Mesendoderm (in vitro differentiated cells): ENCODE measurements around the gene UACA.

Source experiments
- DNase-seq: peaks from one replicate; pipeline ENCODE4 v3.0.0; 2013
- H2AK5ac ChIP-seq: 2 replicates; pipeline ENCODE4 v1.6.1; 2013; ENCODE audit warnings: low read length, inconsistent platforms
- H2BK120ac ChIP-seq: 2 replicates; pipeline ENCODE4 v1.6.1; 2013; ENCODE audit warnings: low read depth, mild to moderate bottlenecking, low read length, moderate library complexity, mixed read lengths
- H2BK15ac ChIP-seq: replicated peaks from 2 replicates; pipeline ENCODE4 v1.6.1; 2013; ENCODE audit warnings: low read depth, mild to moderate bottlenecking, moderate library complexity
- H2BK5ac ChIP-seq: 2 replicates; pipeline ENCODE4 v1.6.1; 2013; ENCODE audit warnings: low read length, inconsistent platforms
- H3K18ac ChIP-seq: 2 replicates; pipeline ENCODE4 v1.6.1; 2013; ENCODE audit warnings: mild to moderate bottlenecking, low read length, mixed read lengths
- H3K23ac ChIP-seq: one replicate; pipeline ENCODE4 v1.6.1; 2013; ENCODE audit warnings: low read length
- H3K27ac ChIP-seq: 2 replicates; pipeline ENCODE4 v1.5.1; 2013; ENCODE audit warnings: low read depth, mild to moderate bottlenecking, inconsistent platforms, low read length, moderate library complexity
- H3K27me3 ChIP-seq: 2 replicates; pipeline ENCODE4 v1.6.1; 2013; ENCODE audit warnings: low read length, control low read depth, mild to moderate bottlenecking, inconsistent platforms; ENCODE audit not compliant: insufficient read depth, poor library complexity
- H3K36me3 ChIP-seq: 2 replicates; pipeline ENCODE4 v1.6.1; 2013; ENCODE audit warnings: low read length, inconsistent platforms; ENCODE audit not compliant: control insufficient read depth, insufficient read depth
- H3K4ac ChIP-seq: one replicate; pipeline ENCODE4 v1.6.1; 2013; ENCODE audit warnings: low read depth, mild to moderate bottlenecking, low read length, moderate library complexity
- H3K4me1 ChIP-seq: 2 replicates; pipeline ENCODE4 v1.6.1; 2013; ENCODE audit warnings: low read depth, low read length, inconsistent platforms; ENCODE audit not compliant: control insufficient read depth
- H3K4me2 ChIP-seq: 2 replicates; pipeline ENCODE4 v1.6.1; 2013; ENCODE audit warnings: low read length
- H3K4me3 ChIP-seq: 2 replicates; pipeline ENCODE4 v1.5.1; 2013; ENCODE audit warnings: mild to moderate bottlenecking, low read length
- H3K56ac ChIP-seq: one replicate; pipeline ENCODE4 v1.6.1; 2013; ENCODE audit warnings: low read length
- H3K79me1 ChIP-seq: 2 replicates; pipeline ENCODE4 v1.6.1; 2013; ENCODE audit warnings: low read length, inconsistent platforms
- H3K79me2 ChIP-seq: 2 replicates; pipeline ENCODE4 v1.6.1; 2013; ENCODE audit warnings: mild to moderate bottlenecking, low read length; ENCODE audit not compliant: control insufficient read depth, insufficient read depth
- H3K9ac ChIP-seq: 2 replicates; pipeline ENCODE4 v1.6.1; 2013; ENCODE audit warnings: low read length, inconsistent platforms
- H4K5ac ChIP-seq: one replicate; pipeline ENCODE4 v1.6.1; 2013; ENCODE audit warnings: low read length
- H4K8ac ChIP-seq: one replicate; pipeline ENCODE4 v1.6.1; 2013; ENCODE audit warnings: low read depth, mild to moderate bottlenecking, control low read depth, low read length, moderate library complexity
- WGBS: extraction: QIAGEN DNeasy Blood & Tissue Kit; methylation state at CpG from one replicate; pipeline ENCODE4 v1.1.7; 2013; ENCODE audit warnings: low lambda C conversion rate, missing lambda C conversion rate; ENCODE audit not compliant: insufficient coverage; ENCODE audit errors: extremely low coverage; 5-methylcytosine and 5-hydroxymethylcytosine counted together

UACA gene

GRCh38 chr15:70720228-70721016 lies 42.9 kb downstream of the UACA start:
- no peak overlapping the region for H4K5ac ChIP-seq
- H3K79me1 ChIP-seq, result peaks cover 1% of the 10 kb centered on the region
- H4K8ac ChIP-seq, result no peak overlapping the region
- DNase-seq, result peak; percentile 32
- no peak overlapping the region for H3K4ac ChIP-seq
- no peak overlapping the region for H3K23ac ChIP-seq
- no peak overlapping the region for H3K27ac ChIP-seq
- no peaks in the 10 kb centered on the region for H3K79me2 ChIP-seq
- no peak overlapping the region for H3K18ac ChIP-seq
- H3K56ac ChIP-seq, result peak overlapping the region; percentile 15
- peak overlapping the region; percentile 37 for H2AK5ac ChIP-seq
- H2BK15ac ChIP-seq, result no peak overlapping the region
- no peaks in the 10 kb centered on the region for H3K36me3 ChIP-seq
- H3K27me3 ChIP-seq, result no peaks in the 10 kb centered on the region
- H3K4me3 ChIP-seq, result no peak overlapping the region
- H3K4me1 ChIP-seq, result peaks cover 5% of the 10 kb centered on the region
- H3K4me2 ChIP-seq, result no peak overlapping the region
- H3K9ac ChIP-seq, result no peak overlapping the region
- H2BK120ac ChIP-seq, result no peak overlapping the region
- no CpG with 5 or more reads among the region's 3 CpGs for WGBS
- no peak overlapping the region for H2BK5ac ChIP-seq

- DNase-seq, result no peak
- no peak overlapping the region for H3K4ac ChIP-seq
- no peak overlapping the region for H2BK120ac ChIP-seq
- no peak overlapping the region for H4K5ac ChIP-seq
- no peak overlapping the region for H2AK5ac ChIP-seq
- no peak overlapping the region for H4K8ac ChIP-seq
- peaks cover 2% of the 10 kb centered on the region for H3K79me1 ChIP-seq
- H3K9ac ChIP-seq, result no peak overlapping the region
- peaks cover 7% of the 10 kb centered on the region for H3K4me1 ChIP-seq
- H3K27ac ChIP-seq, result no peak overlapping the region
- H3K36me3 ChIP-seq, result no peaks in the 10 kb centered on the region
- no peak overlapping the region for H3K4me2 ChIP-seq
- H3K79me2 ChIP-seq, result no peaks in the 10 kb centered on the region
- no peak overlapping the region for H3K4me3 ChIP-seq
- no peak overlapping the region for H3K56ac ChIP-seq
- no peak overlapping the region for H3K18ac ChIP-seq
- no peak overlapping the region for H2BK5ac ChIP-seq
- H2BK15ac ChIP-seq, result no peak overlapping the region
- H3K27me3 ChIP-seq, result no peaks in the 10 kb centered on the region
- H3K23ac ChIP-seq, result no peak overlapping the region
Measured at GRCh38 chr15:70717237-70717793, 46.0 kb downstream of the UACA start.

GRCh38 chr15:70715840-70716485 lies 47.4 kb downstream of the UACA start:
- peak; percentile 78 for DNase-seq
- no CpG with 5 or more reads among the region's 6 CpGs for WGBS
- H3K27ac ChIP-seq, result peak overlapping the region; percentile 4

GRCh38 chr15:70714565-70714964 lies 48.8 kb downstream of the UACA start:
- Histone ChIP-seq H3K4me3 (no peak overlapping the region), H2AK5ac (no peak overlapping the region), H3K56ac (no peak overlapping the region), H3K4ac (no peak overlapping the region), H3K36me3 (no peaks in the 10 kb centered on the region), H3K27ac (no peak overlapping the region), H3K79me2 (peaks cover 2% of the 10 kb centered on the region), H3K27me3 (no peaks in the 10 kb centered on the region), H4K5ac (no peak overlapping the region), H2BK120ac (no peak overlapping the region), H3K9ac (no peak overlapping the region), H4K8ac (no peak overlapping the region), H2BK15ac (no peak overlapping the region), H3K4me2 (no peak overlapping the region), H3K18ac (no peak overlapping the region), H3K79me1 (peaks cover 6% of the 10 kb centered on the region), H3K23ac (no peak overlapping the region), H2BK5ac (no peak overlapping the region), H3K4me1 (peaks cover 13% of the 10 kb centered on the region)
- no CpG with 5 or more reads among the region's 3 CpGs for WGBS
- no peak for DNase-seq

More at GRCh38 chr15:70715840-70716485, 47.4 kb downstream of the UACA start:
- Histone ChIP-seq H3K9ac (no peak overlapping the region), H3K79me1 (peaks cover 6% of the 10 kb centered on the region), H3K4me1 (peaks cover 10% of the 10 kb centered on the region), H2BK120ac (no peak overlapping the region), H3K4me2 (no peak overlapping the region), H3K23ac (no peak overlapping the region), H3K4me3 (no peak overlapping the region), H3K56ac (peak overlapping the region; percentile 69), H2BK15ac (no peak overlapping the region), H3K79me2 (peaks cover 2% of the 10 kb centered on the region), H4K8ac (no peak overlapping the region), H2AK5ac (no peak overlapping the region), H3K18ac (peak overlapping the region; percentile 75), H4K5ac (no peak overlapping the region), H3K36me3 (no peaks in the 10 kb centered on the region), H3K4ac (no peak overlapping the region), H2BK5ac (no peak overlapping the region), H3K27me3 (no peaks in the 10 kb centered on the region)

GRCh38 chr15:70714015-70714414 lies 49.3 kb downstream of the UACA start:
- Histone ChIP-seq H3K36me3 (no peaks in the 10 kb centered on the region), H2BK120ac (no peak overlapping the region), H4K8ac (no peak overlapping the region), H3K79me1 (peaks cover 6% of the 10 kb centered on the region), H3K4me1 (peaks cover 13% of the 10 kb centered on the region), H3K56ac (no peak overlapping the region), H2BK5ac (no peak overlapping the region), H3K4me3 (no peak overlapping the region), H3K4me2 (no peak overlapping the region), H3K18ac (no peak overlapping the region), H3K23ac (no peak overlapping the region), H3K27ac (no peak overlapping the region), H3K4ac (no peak overlapping the region), H3K27me3 (no peaks in the 10 kb centered on the region), H3K79me2 (peaks cover 2% of the 10 kb centered on the region), H3K9ac (no peak overlapping the region), H2BK15ac (no peak overlapping the region), H2AK5ac (no peak overlapping the region), H4K5ac (no peak overlapping the region)
- no CpG with 5 or more reads among the region's 2 CpGs for WGBS
- DNase-seq, result no peak
